ENCODE results near the gene ACSL6.

- TF ChIP-seq CTCF (IDR thresholded peaks at IDR 0.05) (no peak), POLR2A (IDR thresholded peaks at IDR 0.05) (no peak)
Measured at GRCh38 chr5:131959906-131960305, 51.6 kb downstream of the ACSL6 start.

Measured in uterus (tissue), 2 donors.